ENCODE measurements around the gene OCSTAMP.

Gene OCSTAMP

DNA sequence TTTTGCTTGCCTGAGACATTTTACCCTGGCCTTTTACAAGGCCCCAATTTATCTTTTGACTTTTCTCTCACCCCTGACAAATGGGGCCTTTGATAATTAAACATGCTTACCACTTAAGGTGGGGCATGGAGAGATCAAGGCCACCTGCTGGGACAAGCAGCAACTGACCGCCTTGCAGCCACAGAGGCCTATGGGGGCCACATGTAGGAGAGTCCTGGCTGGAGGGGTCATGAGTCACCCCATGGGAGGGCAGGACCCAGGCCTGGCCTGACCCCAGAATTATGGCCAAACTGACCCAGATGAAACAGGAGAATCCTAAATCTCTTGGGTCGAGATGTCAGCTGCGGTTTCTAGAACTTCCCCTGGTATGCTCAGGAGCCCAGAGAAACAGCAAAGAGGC, 8.5 kb upstream of the OCSTAMP start:
- Histone ChIP-seq H3K4me3 (replicated peaks; ENCODE audit: insufficient read depth, low read length) (no peak overlapping the region), H3K27ac (replicated peaks) (no peak overlapping the region), H3K27me3 (ENCODE audit: insufficient read depth, poor library complexity, severe bottlenecking) (no peaks in the 10 kb centered on the region)
- no peak for DNase-seq (ENCODE audit: low read depth in 1 of 2, low spot score in 1 of 2)
- TF ChIP-seq, protein P1, sequence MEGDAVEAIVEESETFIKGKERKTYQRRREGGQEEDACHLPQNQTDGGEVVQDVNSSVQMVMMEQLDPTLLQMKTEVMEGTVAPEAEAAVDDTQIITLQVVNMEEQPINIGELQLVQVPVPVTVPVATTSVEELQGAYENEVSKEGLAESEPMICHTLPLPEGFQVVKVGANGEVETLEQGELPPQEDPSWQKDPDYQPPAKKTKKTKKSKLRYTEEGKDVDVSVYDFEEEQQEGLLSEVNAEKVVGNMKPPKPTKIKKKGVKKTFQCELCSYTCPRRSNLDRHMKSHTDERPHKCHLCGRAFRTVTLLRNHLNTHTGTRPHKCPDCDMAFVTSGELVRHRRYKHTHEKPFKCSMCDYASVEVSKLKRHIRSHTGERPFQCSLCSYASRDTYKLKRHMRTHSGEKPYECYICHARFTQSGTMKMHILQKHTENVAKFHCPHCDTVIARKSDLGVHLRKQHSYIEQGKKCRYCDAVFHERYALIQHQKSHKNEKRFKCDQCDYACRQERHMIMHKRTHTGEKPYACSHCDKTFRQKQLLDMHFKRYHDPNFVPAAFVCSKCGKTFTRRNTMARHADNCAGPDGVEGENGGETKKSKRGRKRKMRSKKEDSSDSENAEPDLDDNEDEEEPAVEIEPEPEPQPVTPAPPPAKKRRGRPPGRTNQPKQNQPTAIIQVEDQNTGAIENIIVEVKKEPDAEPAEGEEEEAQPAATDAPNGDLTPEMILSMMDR (IDR thresholded peaks at IDR 0.05; ENCODE audit: insufficient read depth, low read length): no peak
- TF ChIP-seq POLR2AphosphoS5 (IDR thresholded peaks at IDR 0.05; ENCODE audit: low read depth): no peak
- TF ChIP-seq SPI1 (IDR thresholded peaks at IDR 0.05; ENCODE audit: borderline replicate concordance, low read depth): no peak
- TF ChIP-seq, protein P2, sequence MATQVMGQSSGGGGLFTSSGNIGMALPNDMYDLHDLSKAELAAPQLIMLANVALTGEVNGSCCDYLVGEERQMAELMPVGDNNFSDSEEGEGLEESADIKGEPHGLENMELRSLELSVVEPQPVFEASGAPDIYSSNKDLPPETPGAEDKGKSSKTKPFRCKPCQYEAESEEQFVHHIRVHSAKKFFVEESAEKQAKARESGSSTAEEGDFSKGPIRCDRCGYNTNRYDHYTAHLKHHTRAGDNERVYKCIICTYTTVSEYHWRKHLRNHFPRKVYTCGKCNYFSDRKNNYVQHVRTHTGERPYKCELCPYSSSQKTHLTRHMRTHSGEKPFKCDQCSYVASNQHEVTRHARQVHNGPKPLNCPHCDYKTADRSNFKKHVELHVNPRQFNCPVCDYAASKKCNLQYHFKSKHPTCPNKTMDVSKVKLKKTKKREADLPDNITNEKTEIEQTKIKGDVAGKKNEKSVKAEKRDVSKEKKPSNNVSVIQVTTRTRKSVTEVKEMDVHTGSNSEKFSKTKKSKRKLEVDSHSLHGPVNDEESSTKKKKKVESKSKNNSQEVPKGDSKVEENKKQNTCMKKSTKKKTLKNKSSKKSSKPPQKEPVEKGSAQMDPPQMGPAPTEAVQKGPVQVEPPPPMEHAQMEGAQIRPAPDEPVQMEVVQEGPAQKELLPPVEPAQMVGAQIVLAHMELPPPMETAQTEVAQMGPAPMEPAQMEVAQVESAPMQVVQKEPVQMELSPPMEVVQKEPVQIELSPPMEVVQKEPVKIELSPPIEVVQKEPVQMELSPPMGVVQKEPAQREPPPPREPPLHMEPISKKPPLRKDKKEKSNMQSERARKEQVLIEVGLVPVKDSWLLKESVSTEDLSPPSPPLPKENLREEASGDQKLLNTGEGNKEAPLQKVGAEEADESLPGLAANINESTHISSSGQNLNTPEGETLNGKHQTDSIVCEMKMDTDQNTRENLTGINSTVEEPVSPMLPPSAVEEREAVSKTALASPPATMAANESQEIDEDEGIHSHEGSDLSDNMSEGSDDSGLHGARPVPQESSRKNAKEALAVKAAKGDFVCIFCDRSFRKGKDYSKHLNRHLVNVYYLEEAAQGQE (IDR thresholded peaks at IDR 0.05; ENCODE audit: insufficient replicate concordance, low read depth): no peak
- TF ChIP-seq GABPA (IDR thresholded peaks at IDR 0.05; ENCODE audit: low read depth): no peak

DNA sequence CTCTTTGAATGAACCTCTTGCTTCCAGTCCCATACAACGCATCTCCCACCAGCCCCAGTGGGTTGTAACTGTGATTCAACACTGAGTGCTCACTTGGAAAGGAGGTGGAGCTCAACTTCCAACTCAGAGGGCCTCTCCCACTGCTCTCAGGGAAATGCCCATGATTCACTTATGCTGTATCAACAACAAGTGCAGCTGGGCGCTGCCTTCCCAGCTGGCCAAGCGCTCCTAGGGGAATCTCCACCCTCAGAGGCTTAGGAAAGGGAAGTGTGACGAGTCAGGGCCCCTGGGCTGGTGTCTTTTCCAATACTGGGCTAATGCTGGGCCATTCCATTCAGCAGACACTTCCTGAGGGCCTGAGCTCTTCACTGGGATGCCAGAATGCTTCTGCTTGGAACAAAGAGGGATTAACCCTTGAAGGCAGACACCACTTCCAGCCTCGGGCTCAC, 8.1 kb upstream of the OCSTAMP start:
- H3K27ac ChIP-seq (replicated peaks): no peak overlapping the region
- no peak overlapping the region for H3K4me3 ChIP-seq (replicated peaks; ENCODE audit: insufficient read depth, low read length)
- no peaks in the 10 kb centered on the region for H3K27me3 ChIP-seq (ENCODE audit: insufficient read depth, poor library complexity, severe bottlenecking)
- TF ChIP-seq, protein P1 (IDR thresholded peaks at IDR 0.05; ENCODE audit: insufficient read depth, low read length): no peak
- TF ChIP-seq GABPA (IDR thresholded peaks at IDR 0.05; ENCODE audit: low read depth): no peak
- TF ChIP-seq, protein P2 (IDR thresholded peaks at IDR 0.05; ENCODE audit: insufficient replicate concordance, low read depth): no peak
- no peak for TF ChIP-seq POLR2AphosphoS5 (IDR thresholded peaks at IDR 0.05; ENCODE audit: low read depth)
- TF ChIP-seq SPI1 (IDR thresholded peaks at IDR 0.05; ENCODE audit: borderline replicate concordance, low read depth): no peak
- DNase-seq (ENCODE audit: low read depth in 1 of 2, low spot score in 1 of 2): no peak

DNA sequence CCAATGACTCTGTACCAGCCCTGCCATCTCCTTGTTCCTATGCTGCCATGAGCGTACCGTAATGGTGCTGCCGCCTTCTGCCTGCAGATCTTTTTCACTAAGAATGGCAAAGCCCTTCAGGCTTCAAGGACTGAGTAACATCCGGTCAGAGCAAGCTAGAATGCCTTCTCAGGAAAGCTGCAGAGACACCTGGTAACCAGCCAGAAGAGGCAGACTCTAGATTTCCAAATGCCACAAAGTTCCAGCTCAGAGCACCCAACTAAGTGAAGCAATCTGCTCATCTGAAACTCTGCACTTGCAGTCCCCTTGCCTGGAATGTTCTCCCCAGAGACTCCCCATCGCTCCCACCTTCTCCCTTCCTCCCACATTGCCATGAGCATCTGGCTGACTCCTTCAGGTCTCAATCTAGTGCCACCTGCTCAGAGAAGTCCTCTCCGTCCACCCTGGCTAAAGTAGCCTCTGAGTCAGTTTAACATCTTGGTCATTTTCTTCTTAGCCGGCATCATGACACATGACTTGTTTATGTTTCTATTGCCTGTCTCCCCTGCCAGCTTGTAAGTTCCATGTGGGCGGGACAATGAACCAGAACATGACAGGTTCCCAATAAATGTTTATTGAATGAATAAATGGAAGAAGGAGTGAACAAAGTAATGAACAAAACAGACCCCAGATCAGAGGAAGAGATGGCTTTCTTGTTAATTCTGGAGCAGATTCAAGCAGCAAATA, 6.9 kb upstream of the OCSTAMP start:
- H3K27me3 ChIP-seq (ENCODE audit: insufficient read depth, poor library complexity, severe bottlenecking): no peaks in the 10 kb centered on the region
- no peak overlapping the region for H3K27ac ChIP-seq (replicated peaks)
- no peak for DNase-seq (ENCODE audit: low read depth in 1 of 2, low spot score in 1 of 2)
- TF ChIP-seq SPI1 (IDR thresholded peaks at IDR 0.05; ENCODE audit: borderline replicate concordance, low read depth) (no peak), GABPA (IDR thresholded peaks at IDR 0.05; ENCODE audit: low read depth) (no peak), POLR2AphosphoS5 (IDR thresholded peaks at IDR 0.05; ENCODE audit: low read depth) (no peak)
- TF ChIP-seq, protein P1 (IDR thresholded peaks at IDR 0.05; ENCODE audit: insufficient read depth, low read length): no peak
- TF ChIP-seq, protein P2 (IDR thresholded peaks at IDR 0.05; ENCODE audit: insufficient replicate concordance, low read depth): no peak
- no peak overlapping the region for H3K4me3 ChIP-seq (replicated peaks; ENCODE audit: insufficient read depth, low read length)
